Measurements from ENCODE around the gene SORD.
"Not testable (repeated sequence)": the region's sequence is repeated elsewhere in the genome, so short reads cannot be mapped to it uniquely, and the experiment has no call there.

Gene SORD

GRCh38 chr15:45022871-45023658 lies at the start of gene SORD:
SORD (plus strand) TSS chr15:45023195; CDS start chr15:45023284, 89 bp downstream.
- DNase-seq, result peak; percentile 46

- not testable (repeated sequence) for DNase-seq
Measured at GRCh38 chr15:44976183-44976582, 46.8 kb upstream of the SORD start.

- not testable (repeated sequence) for DNase-seq
Measured at GRCh38 chr15:44977781-44978180, 45.2 kb upstream of the SORD start.

- DNase-seq, result not testable (repeated sequence)
Measured at GRCh38 chr15:44979617-44980339, 43.2 kb upstream of the SORD start.

GRCh38 chr15:44984144-44984543 lies 38.9 kb upstream of the SORD start:
- not testable (repeated sequence) for DNase-seq

GRCh38 chr15:44986346-44987055 lies 36.5 kb upstream of the SORD start:
- not testable (repeated sequence) for DNase-seq

GRCh38 chr15:44987711-44988110 lies 35.3 kb upstream of the SORD start:
- DNase-seq, result not testable (repeated sequence)

- not testable (repeated sequence) for DNase-seq
Measured at GRCh38 chr15:44988184-44988869, 34.7 kb upstream of the SORD start.

GRCh38 chr15:44988870-44989219 lies 34.1 kb upstream of the SORD start:
- DNase-seq, result not testable (repeated sequence)

- not testable (repeated sequence) for DNase-seq
Measured at GRCh38 chr15:44997632-44998031, 25.4 kb upstream of the SORD start.

GRCh38 chr15:44999105-44999504 lies 23.9 kb upstream of the SORD start:
- no peak for DNase-seq

- DNase-seq, result not testable (repeated sequence)
Measured at GRCh38 chr15:45001180-45001579, 21.8 kb upstream of the SORD start.

- DNase-seq, result not testable (repeated sequence)
Measured at GRCh38 chr15:45003731-45004410, 19.1 kb upstream of the SORD start.

- not testable (repeated sequence) for DNase-seq
Measured at GRCh38 chr15:45004590-45005175, 18.3 kb upstream of the SORD start.

- no peak for DNase-seq
Measured at GRCh38 chr15:45009046-45009445, 13.9 kb upstream of the SORD start.

GRCh38 chr15:45015114-45015513 lies 7.9 kb upstream of the SORD start:
- DNase-seq, result not testable (repeated sequence)

GRCh38 chr15:45020222-45020900 lies 2.6 kb upstream of the SORD start:
- DNase-seq, result not testable (repeated sequence)

GRCh38 chr15:45020901-45021259 lies 2.1 kb upstream of the SORD start:
- DNase-seq, result not testable (repeated sequence)

GRCh38 chr15:45021348-45021747 lies 1.6 kb upstream of the SORD start:
- DNase-seq, result no peak

GRCh38 chr15:45023659-45024225 lies 747 bp downstream of the SORD start:
- no peak for DNase-seq

GRCh38 chr15:45024649-45025048 lies 1.7 kb downstream of the SORD start:
- not testable (repeated sequence) for DNase-seq
